Neural crest cell (in vitro differentiated cells): Measurements from ENCODE around the gene UBE2Q1. TPM values are rescaled to one million over a fixed set of nuclear protein-coding genes. Genes with fewer than 3 reads are reported as not detected.

Experiments used
- DNase-seq: peaks from one replicate; pipeline ENCODE4 v3.0.0; 2021; ENCODE audit warnings: low read depth, mixed read lengths, low spot score
- H3K27ac Mint-ChIP-seq: one replicate; pipeline ENCODE4 v1.8.0; 2021; ENCODE audit warnings: mild to moderate bottlenecking, mixed read lengths; ENCODE audit not compliant: unreplicated experiment
- H3K27me3 Mint-ChIP-seq: 2 replicates; pipeline ENCODE4 v1.8.0; 2021; ENCODE audit warnings: low read depth, mild to moderate bottlenecking, mixed read lengths
- H3K36me3 Mint-ChIP-seq: 2 replicates; pipeline ENCODE4 v1.8.0; 2021; ENCODE audit warnings: low read depth, mild to moderate bottlenecking, mixed read lengths
- H3K4me1 Mint-ChIP-seq: 2 replicates; pipeline ENCODE4 v1.8.0; 2021; ENCODE audit warnings: mixed read lengths
- H3K4me3 Mint-ChIP-seq: one replicate; pipeline ENCODE4 v1.8.0; 2021; ENCODE audit warnings: mild to moderate bottlenecking, mixed read lengths
- H3K9me3 Mint-ChIP-seq: 2 replicates; pipeline ENCODE4 v1.8.0; 2021; ENCODE audit warnings: mixed read lengths
- total RNA-seq: library from RNA; stranded (reverse); gene quantifications from 2 replicates; pipeline ENCODE4 v1.2.1, GENCODE V29; 2021
- TF ChIP-seq, protein P1 (sequence below): fragments of 200-600 bp; sonication (generic); conservative IDR thresholded peaks from 2 replicates; pipeline ENCODE4 v1.5.0; 2021; ENCODE audit warnings: antibody characterized with exemption, mild to moderate bottlenecking

UBE2Q1 gene
- total RNA-seq, 1 donor from 2014 or later, result 94.3 TPM

DNA sequence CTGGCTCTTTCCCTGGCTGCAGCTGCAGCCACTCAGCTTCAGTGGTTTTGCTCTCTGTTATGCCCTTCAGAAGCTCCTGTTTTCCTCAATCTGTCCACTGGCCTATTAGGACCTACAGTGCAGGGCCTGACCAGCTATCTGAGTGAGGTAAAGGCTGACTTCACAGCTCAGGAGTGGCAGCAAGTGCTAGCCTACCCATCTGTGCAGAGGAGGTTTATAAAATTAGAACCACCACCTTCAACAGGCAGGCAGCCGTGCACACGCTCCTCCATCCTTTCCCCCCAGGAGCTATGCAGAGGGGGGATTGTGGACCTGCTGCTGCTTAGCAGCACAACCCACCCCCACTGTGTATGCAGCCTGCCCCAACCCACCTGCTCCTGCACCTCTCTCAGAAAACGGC lies 41.2 kb upstream of the UBE2Q1 start:
- peaks cover 7% of the 10 kb centered on the region for H3K36me3 Mint-ChIP-seq

GRCh38 chr1:154598871-154599635 lies 40.6 kb upstream of the UBE2Q1 start:
- Mint-ChIP-seq H3K27me3 (no peaks in the 10 kb centered on the region), H3K4me3 (no peak overlapping the region), H3K9me3 (no peaks in the 10 kb centered on the region), H3K4me1 (peaks cover 12% of the 10 kb centered on the region), H3K27ac (no peak overlapping the region), H3K36me3 (peaks cover 10% of the 10 kb centered on the region)
- no peak for DNase-seq
- TF ChIP-seq, protein P1, sequence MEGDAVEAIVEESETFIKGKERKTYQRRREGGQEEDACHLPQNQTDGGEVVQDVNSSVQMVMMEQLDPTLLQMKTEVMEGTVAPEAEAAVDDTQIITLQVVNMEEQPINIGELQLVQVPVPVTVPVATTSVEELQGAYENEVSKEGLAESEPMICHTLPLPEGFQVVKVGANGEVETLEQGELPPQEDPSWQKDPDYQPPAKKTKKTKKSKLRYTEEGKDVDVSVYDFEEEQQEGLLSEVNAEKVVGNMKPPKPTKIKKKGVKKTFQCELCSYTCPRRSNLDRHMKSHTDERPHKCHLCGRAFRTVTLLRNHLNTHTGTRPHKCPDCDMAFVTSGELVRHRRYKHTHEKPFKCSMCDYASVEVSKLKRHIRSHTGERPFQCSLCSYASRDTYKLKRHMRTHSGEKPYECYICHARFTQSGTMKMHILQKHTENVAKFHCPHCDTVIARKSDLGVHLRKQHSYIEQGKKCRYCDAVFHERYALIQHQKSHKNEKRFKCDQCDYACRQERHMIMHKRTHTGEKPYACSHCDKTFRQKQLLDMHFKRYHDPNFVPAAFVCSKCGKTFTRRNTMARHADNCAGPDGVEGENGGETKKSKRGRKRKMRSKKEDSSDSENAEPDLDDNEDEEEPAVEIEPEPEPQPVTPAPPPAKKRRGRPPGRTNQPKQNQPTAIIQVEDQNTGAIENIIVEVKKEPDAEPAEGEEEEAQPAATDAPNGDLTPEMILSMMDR, result no peak

More for the DNA sequence above, 41.2 kb upstream of the UBE2Q1 start:
- Mint-ChIP-seq H3K27me3 (no peaks in the 10 kb centered on the region), H3K27ac (peak overlapping the region; percentile 50), H3K4me1 (peaks cover 13% of the 10 kb centered on the region), H3K4me3 (peak overlapping the region; percentile 13), H3K9me3 (no peaks in the 10 kb centered on the region)
- TF ChIP-seq, protein P1, result no peak
- no peak for DNase-seq

GRCh38 chr1:154595621-154596020 lies 37.2 kb upstream of the UBE2Q1 start:
- no peak for DNase-seq
- Mint-ChIP-seq H3K27ac (no peak overlapping the region), H3K36me3 (peaks cover 13% of the 10 kb centered on the region)

DNA sequence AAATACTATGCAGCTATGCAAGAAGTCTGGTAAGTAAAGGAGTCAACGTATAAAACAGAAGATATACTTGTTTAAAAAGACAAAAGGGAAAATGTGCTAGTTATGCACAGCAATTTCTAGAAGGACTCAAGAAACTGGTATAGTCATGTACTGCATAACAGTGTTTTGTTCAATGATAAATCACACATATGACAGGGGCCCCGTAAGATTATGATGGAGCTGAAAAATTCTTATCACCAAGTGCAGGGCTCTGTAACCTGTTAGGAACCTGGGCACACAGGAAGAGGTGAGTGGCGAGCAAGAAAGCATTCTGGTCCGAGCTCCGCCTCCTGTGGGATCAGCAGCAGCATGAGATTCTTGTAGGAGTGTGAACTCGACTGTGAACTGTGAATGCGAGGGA lies 36.3 kb upstream of the UBE2Q1 start:
- Mint-ChIP-seq H3K36me3 (peaks cover 13% of the 10 kb centered on the region), H3K27ac (no peak overlapping the region), H3K9me3 (no peaks in the 10 kb centered on the region), H3K4me3 (no peak overlapping the region), H3K4me1 (peaks cover 7% of the 10 kb centered on the region), H3K27me3 (no peaks in the 10 kb centered on the region)
- DNase-seq, result no peak
- TF ChIP-seq, protein P1, result no peak

More at GRCh38 chr1:154595621-154596020, 37.2 kb upstream of the UBE2Q1 start:
- TF ChIP-seq, protein P1, result no peak
- Mint-ChIP-seq H3K4me1 (peaks cover 8% of the 10 kb centered on the region), H3K9me3 (no peaks in the 10 kb centered on the region), H3K27me3 (no peaks in the 10 kb centered on the region), H3K4me3 (no peak overlapping the region)

DNA sequence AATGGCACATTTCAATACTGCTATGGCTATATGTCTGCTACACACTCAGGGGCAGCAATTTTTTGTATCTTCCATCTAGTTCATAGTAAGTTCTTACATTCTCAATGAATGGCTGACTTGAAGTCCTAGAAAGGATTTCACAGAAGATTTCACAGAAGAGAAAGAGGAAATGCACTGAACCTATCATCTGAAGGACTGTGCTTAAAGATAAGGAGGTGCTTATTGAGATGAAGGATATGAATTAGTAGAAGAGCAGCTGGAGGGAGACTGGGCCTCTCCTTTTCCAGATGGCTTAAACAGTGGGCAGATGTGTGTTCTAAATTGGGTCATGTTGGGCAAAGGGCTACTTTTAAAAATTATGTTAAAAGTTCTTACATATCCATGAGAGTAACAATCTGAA lies 34.9 kb upstream of the UBE2Q1 start:
- TF ChIP-seq, protein P1, result no peak
- Mint-ChIP-seq H3K36me3 (peaks cover 18% of the 10 kb centered on the region), H3K27me3 (no peaks in the 10 kb centered on the region), H3K4me1 (no peaks in the 10 kb centered on the region), H3K9me3 (no peaks in the 10 kb centered on the region), H3K27ac (no peak overlapping the region), H3K4me3 (no peak overlapping the region)
- DNase-seq, result no peak
